Measurements from ENCODE around the gene ETV7.

DNA sequence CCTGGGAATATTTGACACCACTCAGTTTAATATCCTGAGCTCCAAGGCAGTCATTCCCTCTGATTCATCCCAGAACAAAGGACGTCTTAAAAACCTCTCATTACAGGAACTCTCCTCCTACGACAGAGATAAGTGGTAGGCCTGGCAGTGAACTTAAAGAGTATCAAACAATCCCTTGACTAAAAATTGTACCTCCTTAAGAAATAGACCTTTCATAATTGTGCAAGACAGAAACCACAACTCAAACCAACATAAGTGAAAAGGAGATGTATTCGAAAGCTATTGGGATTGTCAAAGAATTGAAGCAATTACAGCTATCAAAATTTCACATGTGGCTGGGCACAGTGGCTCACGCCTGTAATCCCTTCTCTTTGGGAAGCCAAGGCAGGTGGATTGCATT lies 31.6 kb downstream of the ETV7 start:
- TF ChIP-seq, protein P1, sequence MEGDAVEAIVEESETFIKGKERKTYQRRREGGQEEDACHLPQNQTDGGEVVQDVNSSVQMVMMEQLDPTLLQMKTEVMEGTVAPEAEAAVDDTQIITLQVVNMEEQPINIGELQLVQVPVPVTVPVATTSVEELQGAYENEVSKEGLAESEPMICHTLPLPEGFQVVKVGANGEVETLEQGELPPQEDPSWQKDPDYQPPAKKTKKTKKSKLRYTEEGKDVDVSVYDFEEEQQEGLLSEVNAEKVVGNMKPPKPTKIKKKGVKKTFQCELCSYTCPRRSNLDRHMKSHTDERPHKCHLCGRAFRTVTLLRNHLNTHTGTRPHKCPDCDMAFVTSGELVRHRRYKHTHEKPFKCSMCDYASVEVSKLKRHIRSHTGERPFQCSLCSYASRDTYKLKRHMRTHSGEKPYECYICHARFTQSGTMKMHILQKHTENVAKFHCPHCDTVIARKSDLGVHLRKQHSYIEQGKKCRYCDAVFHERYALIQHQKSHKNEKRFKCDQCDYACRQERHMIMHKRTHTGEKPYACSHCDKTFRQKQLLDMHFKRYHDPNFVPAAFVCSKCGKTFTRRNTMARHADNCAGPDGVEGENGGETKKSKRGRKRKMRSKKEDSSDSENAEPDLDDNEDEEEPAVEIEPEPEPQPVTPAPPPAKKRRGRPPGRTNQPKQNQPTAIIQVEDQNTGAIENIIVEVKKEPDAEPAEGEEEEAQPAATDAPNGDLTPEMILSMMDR (conservative IDR thresholded peaks at IDR 0.05): no peak
- TF ChIP-seq ZFX (IDR thresholded peaks at IDR 0.05): no peak

All from C4-2B (cell line).